K562 (cell line): ENCODE measurements around the gene STX1B. TPM values are rescaled to one million over a fixed set of nuclear protein-coding genes. Genes with fewer than 3 reads are reported as not detected.

Experiments used
- BCL6 ChIP-seq: fragments of 250-450 bp; sonication (Bioruptor Pico); IDR thresholded peaks from 2 replicates; pipeline ENCODE4 v1.4.0; 2020
- GTF2F1 ChIP-seq: IDR thresholded peaks from 2 replicates; pipeline ENCODE4 v1.6.1; 2011; ENCODE audit warnings: low read depth, low read length, improper control_type of control experiment
- IRF9 ChIP-seq: fragments of 450-650 bp; IDR thresholded peaks from 2 replicates; pipeline ENCODE4 v1.6.1; 2016; ENCODE audit warnings: missing biosample characterization, missing genetic modification characterization
- L3MBTL2 ChIP-seq: fragments of 450-650 bp; IDR thresholded peaks from 2 replicates; pipeline ENCODE4 v1.6.1; 2016; ENCODE audit warnings: mild to moderate bottlenecking, moderate library complexity
- LEF1 ChIP-seq: fragments of 450-650 bp; IDR thresholded peaks from 2 replicates; pipeline ENCODE4 v1.6.1; 2016; ENCODE audit warnings: mild to moderate bottlenecking
- MNT ChIP-seq, 2 experiments: fragments of 450-650 bp; conservative IDR thresholded peaks; 2 replicates each; pipeline ENCODE4 v1.6.1; 2017; ENCODE audit warnings: mild to moderate bottlenecking in 2 of 2, moderate library complexity in 2 of 2
- NR2C2 ChIP-seq, 2 experiments: fragments of 200-800 bp in 1 of 2; sonication (Bioruptor generic) in 1 of 2; sonication (generic) in 1 of 2; formaldehyde crosslinking in 1 of 2; IDR thresholded peaks; 2 replicates each; pipeline versions ENCODE4 v1.6.1 to v1.8.0; 2016 to 2022; ENCODE audit warnings: mild to moderate bottlenecking in 1 of 2, missing compliant biosample characterization in 1 of 2, missing genetic modification characterization in 1 of 2, missing genetic modification reagents in 1 of 2
- PTRF ChIP-seq: fragments of 450-650 bp; IDR thresholded peaks from 2 replicates; pipeline ENCODE4 v1.6.1; 2016; ENCODE audit warnings: mild to moderate bottlenecking, missing genetic modification characterization, missing compliant biosample characterization
- TAF1 ChIP-seq: IDR thresholded peaks from 2 replicates; pipeline ENCODE4 v1.6.1; 2011; ENCODE audit warnings: mild to moderate bottlenecking, low read length, moderate library complexity; ENCODE audit not compliant: insufficient read depth, control insufficient read depth, severe bottlenecking; ENCODE audit errors: extremely low read depth
- THRA ChIP-seq: fragments of 450-650 bp; IDR thresholded peaks from 2 replicates; pipeline ENCODE4 v1.6.1; 2017; ENCODE audit warnings: mild to moderate bottlenecking, moderate library complexity
- ZBTB17 ChIP-seq: fragments of 450-650 bp; formaldehyde crosslinking; IDR thresholded peaks from 2 replicates; pipeline ENCODE4 v1.4.0; 2020; ENCODE audit warnings: mild to moderate bottlenecking
- ZNF324 ChIP-seq: fragments of 250-450 bp; sonication (Bioruptor Pico); IDR thresholded peaks from 2 replicates; pipeline ENCODE4 v1.4.0; 2020; ENCODE audit warnings: mild to moderate bottlenecking
- polyA plus RNA-seq, 8 experiments: library from polyadenylated mRNA; depleted of rRNA in 4 of 8; stranded (reverse) in 5 of 8; unstranded in 3 of 8; fragments of >200 nt; fragmentation: Nextera tagmentation in 2 of 8; fragmentation: Illumina TruSeq in 1 of 8; extraction: Ambion mirVana in 2 of 8; extraction: Trizol in 1 of 8; gene quantifications; 2 replicates each; pipeline versions ENCODE4 v1.2.1 to v1.2.3, GENCODE V29; 2011 to 2014; ENCODE audit warnings: inconsistent platforms in 1 of 8, missing spikeins in 1 of 8
- total RNA-seq, 7 experiments: library from RNA; depleted of rRNA in 6 of 7; stranded (reverse); fragments of >200 nt in 6 of 7; fragmentation: Illumina TruSeq in 2 of 7; extraction: Trizol in 2 of 7; gene quantifications; 2 replicates each; pipeline versions ENCODE4 v1.2.1 to v1.2.3, GENCODE V29; 2011 to 2021; ENCODE audit warnings: low replicate concordance in 1 of 7
- TF ChIP-seq, protein P1 (sequence below): fragments of 250-450 bp; sonication (Bioruptor Pico); IDR thresholded peaks from 2 replicates; pipeline ENCODE4 v1.8.0; 2021; ENCODE audit warnings: mild to moderate bottlenecking, moderate library complexity
- TF ChIP-seq, protein P2 (sequence below), 3 experiments: fragments of 200-800 bp in 1 of 3; fragments of 250-450 bp in 1 of 3; fragments of 450-650 bp in 1 of 3; sonication (Bioruptor Pico) in 1 of 3; sonication (Bioruptor generic) in 1 of 3; formaldehyde crosslinking in 1 of 3; IDR thresholded peaks; 2 replicates each; pipeline versions ENCODE4 v1.6.1 to v1.8.0; 2016 to 2022; ENCODE audit warnings: mild to moderate bottlenecking in 2 of 3, missing genetic modification characterization in 2 of 3, missing compliant biosample characterization in 1 of 3, moderate library complexity in 1 of 3

The STX1B gene
- total and polyA plus RNA-seq, 9 of the 15 experiments (the other 6 are each of a cell fraction or from before 2014, with no cell fraction given): 0.07 to 2.5 (median 0.86) TPM

DNA sequence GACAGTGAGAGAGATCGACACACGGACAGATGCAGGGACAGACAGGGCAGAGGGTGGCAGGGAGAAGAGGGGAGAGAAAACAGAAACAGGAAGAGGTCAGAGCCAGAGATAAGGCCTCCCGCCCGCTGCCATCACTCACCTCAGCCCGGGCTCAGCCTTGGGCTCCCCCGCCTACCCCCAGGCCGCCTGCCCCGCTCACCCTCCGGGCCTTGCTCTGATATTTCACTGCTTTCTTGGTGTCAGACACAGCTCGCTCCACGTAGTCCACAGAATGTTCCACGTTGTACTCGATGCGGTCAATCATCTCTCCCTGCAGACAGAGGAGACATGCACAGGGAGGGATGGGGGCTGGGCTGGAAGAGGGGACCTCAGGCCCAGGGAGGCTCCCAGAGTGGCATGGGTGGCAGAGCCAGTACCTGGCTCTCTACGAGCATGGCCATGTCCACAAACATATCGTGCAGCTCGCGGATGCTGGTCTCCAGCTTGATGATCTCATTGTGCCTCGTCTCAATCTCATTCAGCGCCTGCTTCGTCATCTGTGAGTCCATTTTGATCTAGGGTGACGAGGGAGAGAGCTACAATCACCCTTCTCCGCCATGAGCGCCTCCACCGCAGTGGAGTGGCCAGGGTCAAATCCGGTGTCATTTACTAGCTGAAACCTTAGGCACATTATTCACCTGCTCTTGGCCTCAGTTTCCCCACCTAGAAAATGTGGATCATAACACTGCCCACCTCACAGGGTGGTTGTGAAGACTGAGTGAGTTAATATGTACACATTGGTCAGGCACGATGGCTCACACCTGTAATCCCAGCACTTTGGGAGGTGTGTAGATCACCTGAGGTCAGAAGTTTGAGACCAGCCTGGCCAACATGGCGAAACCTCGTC, 17.3 kb downstream of the STX1B start (continued):
- TF ChIP-seq, protein P1, sequence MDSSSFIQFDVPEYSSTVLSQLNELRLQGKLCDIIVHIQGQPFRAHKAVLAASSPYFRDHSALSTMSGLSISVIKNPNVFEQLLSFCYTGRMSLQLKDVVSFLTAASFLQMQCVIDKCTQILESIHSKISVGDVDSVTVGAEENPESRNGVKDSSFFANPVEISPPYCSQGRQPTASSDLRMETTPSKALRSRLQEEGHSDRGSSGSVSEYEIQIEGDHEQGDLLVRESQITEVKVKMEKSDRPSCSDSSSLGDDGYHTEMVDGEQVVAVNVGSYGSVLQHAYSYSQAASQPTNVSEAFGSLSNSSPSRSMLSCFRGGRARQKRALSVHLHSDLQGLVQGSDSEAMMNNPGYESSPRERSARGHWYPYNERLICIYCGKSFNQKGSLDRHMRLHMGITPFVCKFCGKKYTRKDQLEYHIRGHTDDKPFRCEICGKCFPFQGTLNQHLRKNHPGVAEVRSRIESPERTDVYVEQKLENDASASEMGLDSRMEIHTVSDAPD (CRISPR knock-in tag): no peak
- TF ChIP-seq MNT (conservative IDR thresholded peaks at IDR 0.05) (0 out of 4 replicates have a peak, but pooled peaks of 1 of the 2 experiments have one; percentile 29), LEF1 (no peak), ZBTB17 (CRISPR knock-in tag) (peak; percentile 65), TAF1 (peak; percentile 16), BCL6 (CRISPR knock-in tag) (peak; percentile 41; the same call in 1 of the 2 replicates), THRA (no peak), PTRF (tag) (peak; percentile 53; the same call in 1 of the 2 replicates), GTF2F1 (no peak), L3MBTL2 (peak; percentile 51), IRF9 (tag) (peak; percentile 21), ZNF324 (peak; percentile 25; the same call in 1 of the 2 replicates), NR2C2 (CRISPR knock-in tag; IDR thresholded peaks at IDR 0.05) (no peak), NR2C2 (tag; IDR thresholded peaks at IDR 0.05) (peak; percentile 28; the same call in 1 of the 2 replicates)
- TF ChIP-seq, protein P2, sequence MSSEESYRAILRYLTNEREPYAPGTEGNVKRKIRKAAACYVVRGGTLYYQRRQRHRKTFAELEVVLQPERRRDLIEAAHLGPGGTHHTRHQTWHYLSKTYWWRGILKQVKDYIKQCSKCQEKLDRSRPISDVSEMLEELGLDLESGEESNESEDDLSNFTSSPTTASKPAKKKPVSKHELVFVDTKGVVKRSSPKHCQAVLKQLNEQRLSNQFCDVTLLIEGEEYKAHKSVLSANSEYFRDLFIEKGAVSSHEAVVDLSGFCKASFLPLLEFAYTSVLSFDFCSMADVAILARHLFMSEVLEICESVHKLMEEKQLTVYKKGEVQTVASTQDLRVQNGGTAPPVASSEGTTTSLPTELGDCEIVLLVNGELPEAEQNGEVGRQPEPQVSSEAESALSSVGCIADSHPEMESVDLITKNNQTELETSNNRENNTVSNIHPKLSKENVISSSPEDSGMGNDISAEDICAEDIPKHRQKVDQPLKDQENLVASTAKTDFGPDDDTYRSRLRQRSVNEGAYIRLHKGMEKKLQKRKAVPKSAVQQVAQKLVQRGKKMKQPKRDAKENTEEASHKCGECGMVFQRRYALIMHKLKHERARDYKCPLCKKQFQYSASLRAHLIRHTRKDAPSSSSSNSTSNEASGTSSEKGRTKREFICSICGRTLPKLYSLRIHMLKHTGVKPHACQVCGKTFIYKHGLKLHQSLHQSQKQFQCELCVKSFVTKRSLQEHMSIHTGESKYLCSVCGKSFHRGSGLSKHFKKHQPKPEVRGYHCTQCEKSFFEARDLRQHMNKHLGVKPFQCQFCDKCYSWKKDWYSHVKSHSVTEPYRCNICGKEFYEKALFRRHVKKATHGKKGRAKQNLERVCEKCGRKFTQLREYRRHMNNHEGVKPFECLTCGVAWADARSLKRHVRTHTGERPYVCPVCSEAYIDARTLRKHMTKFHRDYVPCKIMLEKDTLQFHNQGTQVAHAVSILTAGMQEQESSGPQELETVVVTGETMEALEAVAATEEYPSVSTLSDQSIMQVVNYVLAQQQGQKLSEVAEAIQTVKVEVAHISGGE (CRISPR knock-in tag; IDR thresholded peaks at IDR 0.05): peak in 1 of 3 experiments; percentile 61; a peak in 1 of 6 replicates
